ENCODE measurements around the gene MRPS35.

MRPS35 gene

GRCh38 chr12:27711967-27712366, 1.3 kb downstream of the MRPS35 start:
- TF ChIP-seq TCF12 (IDR thresholded peaks at IDR 0.05; ENCODE audit: low read depth), result no peak

- no peak for TF ChIP-seq REST (IDR thresholded peaks at IDR 0.05; ENCODE audit: low read depth)
- no peak for TF ChIP-seq FOXM1 (IDR thresholded peaks at IDR 0.05; ENCODE audit: borderline replicate concordance, low read depth)
Measured at GRCh38 chr12:27723212-27723611, 12.6 kb downstream of the MRPS35 start.

- TF ChIP-seq EP300 (IDR thresholded peaks at IDR 0.05; ENCODE audit: borderline replicate concordance), result no peak
- no peak for TF ChIP-seq CEBPB (IDR thresholded peaks at IDR 0.05)
- TF ChIP-seq TCF12 (IDR thresholded peaks at IDR 0.05; ENCODE audit: low read depth), result no peak
- TF ChIP-seq, protein P1, sequence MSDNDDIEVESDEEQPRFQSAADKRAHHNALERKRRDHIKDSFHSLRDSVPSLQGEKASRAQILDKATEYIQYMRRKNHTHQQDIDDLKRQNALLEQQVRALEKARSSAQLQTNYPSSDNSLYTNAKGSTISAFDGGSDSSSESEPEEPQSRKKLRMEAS (IDR thresholded peaks at IDR 0.05), result no peak
- TF ChIP-seq TAF1 (IDR thresholded peaks at IDR 0.05; ENCODE audit: low read depth), result no peak
- TF ChIP-seq RAD21 (IDR thresholded peaks at IDR 0.05; ENCODE audit: low read depth), result no peak
- no peak for TF ChIP-seq USF1 (IDR thresholded peaks at IDR 0.05)
- TF ChIP-seq FOXM1 (IDR thresholded peaks at IDR 0.05; ENCODE audit: borderline replicate concordance, low read depth), result no peak
- no peak for TF ChIP-seq NFIC (IDR thresholded peaks at IDR 0.05)
- TF ChIP-seq YY1 (IDR thresholded peaks at IDR 0.05; ENCODE audit: low read depth), result no peak
- TF ChIP-seq REST (IDR thresholded peaks at IDR 0.05; ENCODE audit: low read depth), result no peak
- TF ChIP-seq TEAD4 (IDR thresholded peaks at IDR 0.05), result no peak
- TF ChIP-seq CREB1 (IDR thresholded peaks at IDR 0.05; ENCODE audit: low read depth), result no peak
- no peak for TF ChIP-seq ZBTB7A (IDR thresholded peaks at IDR 0.05; ENCODE audit: low read depth)
- TF ChIP-seq EGR1 (IDR thresholded peaks at IDR 0.05), result no peak
Measured at GRCh38 chr12:27730097-27730588, 19.5 kb downstream of the MRPS35 start.

DNA sequence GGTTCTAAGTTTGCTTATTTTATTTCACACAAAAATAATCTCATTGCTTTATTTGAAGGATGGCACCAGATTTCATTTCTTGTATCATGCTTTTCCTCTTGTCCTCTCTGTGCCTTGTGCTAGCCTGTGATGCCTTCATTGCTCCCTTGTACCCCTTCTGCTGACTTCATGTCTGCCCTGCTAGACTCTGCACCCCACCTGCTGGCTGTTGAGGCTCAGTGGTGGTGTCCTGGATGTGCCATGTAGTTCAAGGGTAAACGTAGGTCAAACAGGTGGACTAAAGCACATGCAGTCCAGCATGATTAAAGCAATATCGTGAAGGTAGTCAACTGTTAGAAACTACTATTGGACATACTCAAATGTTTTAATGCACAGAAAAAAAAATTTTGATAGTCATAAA, 21.6 kb downstream of the MRPS35 start:
- 0 out of 2 replicates have a peak, but pooled peaks have one; percentile 21 for TF ChIP-seq RAD21 (IDR thresholded peaks at IDR 0.05; ENCODE audit: low read depth)
- TF ChIP-seq TAF1 (IDR thresholded peaks at IDR 0.05; ENCODE audit: low read depth), result no peak

DNA sequence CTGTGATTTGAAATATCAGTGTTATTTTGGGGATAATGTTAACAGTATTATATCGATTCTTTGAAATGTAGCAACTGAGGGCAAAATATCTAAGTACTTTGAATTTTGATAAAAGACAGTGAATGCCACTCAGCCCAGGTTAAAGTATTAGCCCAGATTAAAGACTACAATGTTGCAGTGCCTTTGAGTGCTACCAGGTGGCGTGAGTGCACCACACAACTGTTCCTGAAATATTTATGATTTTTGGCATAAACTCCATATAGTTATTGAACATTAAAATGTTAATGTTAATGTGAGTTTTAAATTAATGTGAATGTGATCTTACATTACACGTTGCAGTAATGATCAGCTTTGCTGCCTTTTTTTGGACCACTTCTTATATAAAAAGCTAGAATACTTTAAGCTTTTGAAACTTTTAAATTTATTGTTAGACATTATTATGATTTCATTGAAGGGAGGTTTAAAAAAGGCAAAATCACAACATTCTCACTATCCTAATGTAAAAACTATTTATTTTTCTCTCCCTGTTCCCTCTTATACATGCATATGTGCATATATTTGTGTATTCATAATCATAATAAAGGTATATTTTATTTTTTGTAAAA, 22.5 kb downstream of the MRPS35 start:
- peak; percentile 11; the same call in 1 of the 2 replicates for TF ChIP-seq NFIC (IDR thresholded peaks at IDR 0.05)
- TF ChIP-seq RAD21 (IDR thresholded peaks at IDR 0.05; ENCODE audit: low read depth), result peak; percentile 90
- no peak for TF ChIP-seq CEBPB (IDR thresholded peaks at IDR 0.05)

DNA sequence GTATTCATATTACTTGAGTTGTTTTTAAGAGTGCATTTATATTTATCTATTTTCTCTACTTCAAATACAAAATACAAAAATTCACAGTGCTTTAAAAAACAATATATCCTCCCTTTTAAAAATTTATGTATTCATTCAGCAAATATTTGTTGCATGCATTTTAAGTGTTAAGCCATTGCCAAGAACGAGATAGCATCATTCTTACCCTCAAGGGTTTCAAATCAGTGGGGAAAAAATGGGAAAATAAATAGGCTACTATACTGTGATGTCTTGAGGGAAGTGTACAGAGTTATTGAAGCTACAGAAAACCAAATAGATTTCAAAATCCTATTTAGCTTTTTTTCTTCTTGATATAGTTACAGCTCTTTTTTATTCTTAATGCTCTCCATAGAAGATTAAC, 23.2 kb downstream of the MRPS35 start:
- no peak for TF ChIP-seq USF1 (IDR thresholded peaks at IDR 0.05)

DNA sequence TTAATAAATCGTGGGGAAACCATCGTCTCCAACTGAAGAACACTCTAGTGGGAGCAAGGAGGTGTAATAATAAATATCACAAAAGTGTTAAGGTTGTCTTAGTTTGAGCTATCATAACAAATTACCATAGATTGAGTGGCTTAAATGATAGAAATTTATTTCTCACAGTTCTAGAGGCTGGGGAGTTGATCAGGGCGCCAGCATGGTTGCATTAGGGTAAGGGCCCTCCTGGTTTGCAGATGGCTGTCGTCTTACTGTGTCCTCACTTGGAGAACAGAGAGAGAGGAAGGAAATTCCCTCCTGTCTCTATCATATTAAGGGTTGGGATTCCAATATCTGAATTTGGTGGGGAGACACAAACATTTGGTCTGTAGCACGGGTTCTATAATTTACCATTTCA, 33.0 kb downstream of the MRPS35 start:
- no peak for TF ChIP-seq CEBPB (IDR thresholded peaks at IDR 0.05)
- TF ChIP-seq FOXM1 (IDR thresholded peaks at IDR 0.05; ENCODE audit: borderline replicate concordance, low read depth), result no peak
- TF ChIP-seq YY1 (IDR thresholded peaks at IDR 0.05; ENCODE audit: low read depth), result no peak
- no peak for TF ChIP-seq REST (IDR thresholded peaks at IDR 0.05; ENCODE audit: low read depth)
- no peak for TF ChIP-seq EGR1 (IDR thresholded peaks at IDR 0.05)
- no peak for TF ChIP-seq CREB1 (IDR thresholded peaks at IDR 0.05; ENCODE audit: low read depth)
- TF ChIP-seq TCF12 (IDR thresholded peaks at IDR 0.05; ENCODE audit: low read depth), result no peak
- TF ChIP-seq, protein P1 (IDR thresholded peaks at IDR 0.05), result no peak
- no peak for TF ChIP-seq NFIC (IDR thresholded peaks at IDR 0.05)
- no peak for TF ChIP-seq TEAD4 (IDR thresholded peaks at IDR 0.05)
- no peak for TF ChIP-seq RAD21 (IDR thresholded peaks at IDR 0.05; ENCODE audit: low read depth)
